ENCODE results near the gene NT5M. TPM values are rescaled to one million over a fixed set of nuclear protein-coding genes. Genes with fewer than 3 reads are reported as not detected.

NT5M gene
- total RNA-seq, 1 experiment from 2014 or later, result 6.6 TPM

DNA sequence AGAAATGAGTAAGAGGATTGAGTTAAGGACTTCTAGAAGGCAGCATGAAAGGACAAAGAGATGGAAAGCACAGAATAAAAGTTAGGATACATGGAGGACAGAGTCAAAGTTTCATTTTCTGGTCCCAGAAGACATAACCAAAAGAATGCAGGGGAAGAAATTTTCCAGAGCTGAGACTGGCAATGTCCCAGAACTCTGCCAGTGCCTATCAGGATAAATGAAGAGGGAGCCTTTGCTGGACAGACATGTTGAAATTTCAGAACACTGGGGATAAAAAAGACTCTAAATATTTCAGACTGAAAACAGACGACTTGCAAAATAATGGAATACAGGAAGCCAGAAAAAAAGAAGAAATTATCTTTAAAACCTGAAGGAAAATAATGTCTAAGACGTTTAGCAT, 55.7 kb downstream of the NT5M start:
- no peak overlapping the region for H2BK20ac ChIP-seq (ENCODE audit: low read depth, low read length, poor library complexity, severe bottlenecking)
- no peak overlapping the region for H2AK5ac ChIP-seq (ENCODE audit: insufficient read length, low read length)
- no CpG with 5 or more reads among the region's 2 CpGs for WGBS (ENCODE audit: extremely low coverage, insufficient read length, low lambda C conversion rate)
- no peak overlapping the region for H2AFZ ChIP-seq (ENCODE audit: low read length)
- no peak overlapping the region for H3K56ac ChIP-seq (ENCODE audit: insufficient read length, low read depth, low read length)
- H4K5ac ChIP-seq (ENCODE audit: insufficient read length, low read depth, low read length), result no peak overlapping the region
- H3K4me1 ChIP-seq (ENCODE audit: insufficient read depth, low read length), result no peaks in the 10 kb centered on the region
- Mint-ChIP-seq H3K27ac (no peak overlapping the region), H3K4me1 (peaks cover 13 to 14% of the 10 kb centered on the region in 2 experiments), H3K9me3 (peaks cover 15 to 19% of the 10 kb centered on the region in 2 experiments; a peak in 4 of 5 replicates), H3K27me3 (ENCODE audit: low read depth) (peaks cover 32% of the 10 kb centered on the region), H3K4me3 (no peak overlapping the region), H3K36me3 (ENCODE audit: insufficient read depth in 1 of 3, low read depth in 3 of 3) (peaks cover 0 to 7% (median 0%) of the 10 kb centered on the region in 3 experiments; a peak in 2 of 7 replicates)
- no peak overlapping the region for H2BK15ac ChIP-seq (ENCODE audit: low read depth, low read length)
- no peak overlapping the region for H3K14ac ChIP-seq (ENCODE audit: insufficient read depth, low read length)
- no peaks in the 10 kb centered on the region for H3K79me2 ChIP-seq (ENCODE audit: insufficient read depth, low read length)
- no peak overlapping the region for H3T11ph ChIP-seq (ENCODE audit: low read length)
- H3K9ac ChIP-seq (ENCODE audit: extremely low read depth, insufficient read length, low read length), result no peak overlapping the region
- H3K27me3 ChIP-seq (ENCODE audit: insufficient read depth, low read length), result no peaks in the 10 kb centered on the region
- DNase-seq, result no peak
- no peak overlapping the region for H3K4me2 ChIP-seq (ENCODE audit: insufficient read depth, insufficient read length, low read length)
- no peak overlapping the region for H2BK5ac ChIP-seq (ENCODE audit: insufficient read length, low read length)
- no peak overlapping the region for H2BK12ac ChIP-seq (ENCODE audit: insufficient read length, low read depth, low read length)
- H2BK120ac ChIP-seq (ENCODE audit: low read depth, low read length, poor library complexity, severe bottlenecking), result no peak overlapping the region
- H3K27ac ChIP-seq (ENCODE audit: insufficient read length, low read depth, low read length), result no peak overlapping the region
- H4K91ac ChIP-seq (ENCODE audit: insufficient read length, low read depth, low read length), result no peak overlapping the region
- no peaks in the 10 kb centered on the region for H4K20me1 ChIP-seq (ENCODE audit: control insufficient read depth, insufficient read depth, insufficient read length)
- H3K9me3 ChIP-seq (ENCODE audit: control insufficient read depth, low read depth, low read length), result no peaks in the 10 kb centered on the region
- TF ChIP-seq, protein P1, sequence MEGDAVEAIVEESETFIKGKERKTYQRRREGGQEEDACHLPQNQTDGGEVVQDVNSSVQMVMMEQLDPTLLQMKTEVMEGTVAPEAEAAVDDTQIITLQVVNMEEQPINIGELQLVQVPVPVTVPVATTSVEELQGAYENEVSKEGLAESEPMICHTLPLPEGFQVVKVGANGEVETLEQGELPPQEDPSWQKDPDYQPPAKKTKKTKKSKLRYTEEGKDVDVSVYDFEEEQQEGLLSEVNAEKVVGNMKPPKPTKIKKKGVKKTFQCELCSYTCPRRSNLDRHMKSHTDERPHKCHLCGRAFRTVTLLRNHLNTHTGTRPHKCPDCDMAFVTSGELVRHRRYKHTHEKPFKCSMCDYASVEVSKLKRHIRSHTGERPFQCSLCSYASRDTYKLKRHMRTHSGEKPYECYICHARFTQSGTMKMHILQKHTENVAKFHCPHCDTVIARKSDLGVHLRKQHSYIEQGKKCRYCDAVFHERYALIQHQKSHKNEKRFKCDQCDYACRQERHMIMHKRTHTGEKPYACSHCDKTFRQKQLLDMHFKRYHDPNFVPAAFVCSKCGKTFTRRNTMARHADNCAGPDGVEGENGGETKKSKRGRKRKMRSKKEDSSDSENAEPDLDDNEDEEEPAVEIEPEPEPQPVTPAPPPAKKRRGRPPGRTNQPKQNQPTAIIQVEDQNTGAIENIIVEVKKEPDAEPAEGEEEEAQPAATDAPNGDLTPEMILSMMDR (conservative IDR thresholded peaks at IDR 0.05), result no peak
- H3K79me1 ChIP-seq (ENCODE audit: insufficient read depth, low read depth, low read length, poor library complexity, severe bottlenecking), result no peaks in the 10 kb centered on the region
- no peak overlapping the region for H4K8ac ChIP-seq (replicated peaks; ENCODE audit: insufficient read length, low read depth, low read length)
- no peak overlapping the region for H3K4ac ChIP-seq (ENCODE audit: low read depth, low read length)
- H3K18ac ChIP-seq (ENCODE audit: insufficient read length, low read depth, low read length), result no peak overlapping the region
- no peaks in the 10 kb centered on the region for H3K23me2 ChIP-seq (ENCODE audit: insufficient read length, low read depth, low read length, poor library complexity, severe bottlenecking)
- no peak overlapping the region for H3K23ac ChIP-seq (ENCODE audit: insufficient read length, low read depth, low read length)

Measured in H9 (cell line).